GM19240 (cell line): ENCODE data around the gene ZNF544.

ENCODE experiments used
- DNase-seq: peaks from one replicate; pipeline ENCODE4 v3.0.0; 2011; ENCODE audit warnings: low spot score; ENCODE audit not compliant: insufficient read length

Gene ZNF544

DNA sequence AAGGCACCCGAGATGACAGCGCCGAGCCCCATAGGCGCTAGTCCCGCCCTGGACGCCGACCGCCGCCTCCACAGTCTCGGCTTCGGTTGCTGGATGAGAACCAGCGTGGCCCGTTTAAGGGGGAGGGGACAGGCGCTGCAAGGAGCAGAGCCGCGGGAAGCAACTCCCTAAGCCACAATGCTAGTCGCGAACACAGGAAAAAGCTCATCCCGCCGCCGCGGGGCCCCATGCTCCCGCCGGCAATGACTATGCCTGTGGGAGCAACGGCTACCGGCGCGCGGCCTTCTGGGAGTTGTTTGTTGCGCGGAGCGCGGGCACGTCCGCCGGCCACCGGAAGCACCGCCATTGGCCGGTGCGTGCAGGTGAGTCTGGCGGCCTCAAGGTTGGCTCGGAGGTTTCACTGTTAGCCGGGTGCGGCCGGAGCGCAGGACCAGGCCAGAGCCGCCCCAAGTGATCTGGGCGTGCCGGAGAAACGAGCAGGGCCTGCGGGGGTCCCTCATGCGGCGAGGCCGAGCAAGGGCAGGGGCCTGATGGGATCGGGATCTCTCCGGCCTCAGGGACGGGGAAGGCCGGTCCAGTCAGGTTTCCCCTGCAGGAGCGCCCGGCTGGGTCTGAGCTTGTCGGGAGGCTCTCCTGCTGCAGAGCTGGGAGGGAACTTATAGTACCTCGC is at the start of gene ZNF544:
TSS of gene ZNF544 (plus strand) at position 330 of the 670 bp plus-strand sequence. CDS start 15,110 bp downstream, outside the sequence.
- DNase-seq: peak; percentile 63

DNA sequence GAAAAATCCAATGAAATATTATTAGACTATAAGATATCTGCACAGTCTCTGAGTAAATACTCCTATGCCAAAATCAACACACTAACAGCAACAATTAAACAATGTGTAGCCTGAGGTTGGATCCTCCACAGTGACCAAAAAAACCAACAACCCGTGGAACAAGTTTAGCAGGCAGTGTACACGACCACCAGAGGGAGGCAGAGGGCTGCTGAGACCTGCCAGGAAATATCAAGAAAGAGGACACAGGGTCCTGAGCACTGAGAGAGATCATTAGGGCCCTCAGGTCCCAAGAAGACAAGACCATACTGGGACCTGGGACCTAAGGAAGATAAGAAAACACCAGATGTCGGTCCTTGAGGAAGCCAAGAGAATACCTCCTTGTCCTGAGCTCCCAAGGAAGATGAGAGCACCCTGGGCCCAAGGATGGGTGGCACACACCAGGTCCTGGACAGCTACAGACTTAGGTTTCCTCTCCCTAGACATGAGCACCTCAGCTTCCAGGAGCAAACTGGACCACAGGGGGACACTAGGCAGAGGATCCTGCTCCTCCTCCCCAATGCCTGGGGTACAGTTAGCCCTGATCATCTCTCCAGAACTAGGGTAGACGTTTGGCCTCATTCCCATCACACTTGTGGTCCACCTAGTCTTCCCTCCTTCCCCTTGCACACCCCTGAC is 46.7 kb upstream of the ZNF544 start:
- no peak for DNase-seq

DNA sequence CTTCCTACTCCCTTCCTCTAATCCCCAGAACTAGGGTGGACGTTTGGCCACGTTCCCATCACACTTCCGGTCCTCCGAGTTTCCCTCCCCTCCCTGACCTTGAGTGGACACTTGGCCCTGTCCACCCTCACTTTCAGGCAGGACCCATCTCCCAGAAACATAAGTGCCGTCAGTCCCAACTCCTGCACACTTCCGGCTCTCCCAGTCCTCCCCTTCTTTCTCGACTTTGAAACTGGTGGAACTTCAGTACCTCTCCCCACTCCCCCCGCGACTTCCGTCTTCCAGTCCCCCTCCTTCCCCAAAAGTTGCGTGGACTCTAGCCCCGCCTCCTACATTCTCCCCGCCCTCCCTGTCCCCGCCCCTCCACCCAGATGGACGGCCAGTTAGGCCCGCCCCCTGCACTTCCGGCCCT is 46.1 kb upstream of the ZNF544 start:
- DNase-seq: peak; percentile 73

- peak; percentile 95 for DNase-seq
Observed at GRCh38 chr19:58182989-58183816, 45.5 kb upstream of the ZNF544 start, which contains the start of gene ZNF274. Gene ZNF274 (plus strand): TSS chr19:58183061. CDS start chr19:58183966, 905 bp downstream.

GRCh38 chr19:58183817-58184215 is 44.9 kb upstream of the ZNF544 start:
- DNase-seq: no peak

- DNase-seq: no peak
Observed at GRCh38 chr19:58196901-58197616, 31.7 kb upstream of the ZNF544 start.

GRCh38 chr19:58203814-58204475 is 24.8 kb upstream of the ZNF544 start:
- no peak for DNase-seq

- DNase-seq: no peak
Observed at GRCh38 chr19:58204566-58204965, 24.1 kb upstream of the ZNF544 start.

DNA sequence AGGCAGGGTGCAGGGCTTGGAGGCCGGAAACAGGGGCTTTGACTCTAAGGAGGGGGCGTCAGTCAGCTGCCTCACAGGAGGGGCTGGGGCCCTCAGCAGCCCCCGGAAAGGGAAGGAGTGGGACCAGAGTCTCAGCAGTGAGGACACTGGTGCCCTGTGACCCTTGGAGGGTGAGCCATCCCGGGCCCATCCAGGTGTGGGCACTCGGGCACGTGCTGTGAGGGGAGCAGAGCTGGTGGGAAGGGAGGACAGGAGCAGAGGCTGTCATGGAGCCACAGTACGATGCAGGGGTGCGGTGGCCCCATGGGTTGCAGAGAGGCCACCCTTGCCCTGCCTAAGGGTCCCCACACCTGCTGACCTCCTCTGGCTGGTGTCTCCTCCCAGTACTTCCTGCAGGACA is 19.1 kb upstream of the ZNF544 start:
- no peak for DNase-seq

GRCh38 chr19:58212336-58213074 is 16.2 kb upstream of the ZNF544 start:
- no peak for DNase-seq

DNA sequence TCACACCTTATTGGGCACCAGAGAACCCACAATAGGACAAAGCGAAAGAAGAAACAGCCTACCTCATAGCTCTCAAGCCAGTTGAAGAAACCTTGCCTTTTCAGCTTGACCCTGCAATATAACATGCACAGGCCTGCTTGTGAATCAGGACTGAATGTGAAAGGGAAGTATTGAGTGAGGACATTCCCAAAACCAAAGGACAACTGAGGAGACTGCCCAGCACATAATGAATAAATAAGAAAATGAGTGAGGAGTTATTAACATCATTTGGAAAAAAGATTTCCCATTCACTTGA is 15.7 kb upstream of the ZNF544 start:
- DNase-seq: no peak

DNA sequence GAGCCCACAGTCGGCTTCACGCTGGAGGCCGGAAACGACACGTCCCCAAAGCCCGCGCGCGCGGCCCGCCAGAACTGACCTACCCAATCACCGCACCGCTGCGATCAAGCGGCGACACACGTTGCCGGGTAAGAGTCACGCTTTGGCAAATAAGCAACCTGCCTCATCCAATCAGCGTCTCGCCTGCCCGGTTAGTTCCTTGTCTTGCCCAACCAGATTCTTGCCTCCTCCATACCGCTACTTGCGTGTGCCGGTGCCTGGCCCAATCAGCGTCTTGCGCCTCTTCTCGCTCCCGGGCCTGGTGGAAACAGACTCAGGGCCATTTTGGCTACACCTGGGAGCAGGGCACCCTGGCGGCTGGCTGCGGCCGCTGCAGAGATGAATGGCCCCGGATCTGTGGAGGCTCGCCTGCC is 11.6 kb upstream of the ZNF544 start:
- no peak for DNase-seq

DNA sequence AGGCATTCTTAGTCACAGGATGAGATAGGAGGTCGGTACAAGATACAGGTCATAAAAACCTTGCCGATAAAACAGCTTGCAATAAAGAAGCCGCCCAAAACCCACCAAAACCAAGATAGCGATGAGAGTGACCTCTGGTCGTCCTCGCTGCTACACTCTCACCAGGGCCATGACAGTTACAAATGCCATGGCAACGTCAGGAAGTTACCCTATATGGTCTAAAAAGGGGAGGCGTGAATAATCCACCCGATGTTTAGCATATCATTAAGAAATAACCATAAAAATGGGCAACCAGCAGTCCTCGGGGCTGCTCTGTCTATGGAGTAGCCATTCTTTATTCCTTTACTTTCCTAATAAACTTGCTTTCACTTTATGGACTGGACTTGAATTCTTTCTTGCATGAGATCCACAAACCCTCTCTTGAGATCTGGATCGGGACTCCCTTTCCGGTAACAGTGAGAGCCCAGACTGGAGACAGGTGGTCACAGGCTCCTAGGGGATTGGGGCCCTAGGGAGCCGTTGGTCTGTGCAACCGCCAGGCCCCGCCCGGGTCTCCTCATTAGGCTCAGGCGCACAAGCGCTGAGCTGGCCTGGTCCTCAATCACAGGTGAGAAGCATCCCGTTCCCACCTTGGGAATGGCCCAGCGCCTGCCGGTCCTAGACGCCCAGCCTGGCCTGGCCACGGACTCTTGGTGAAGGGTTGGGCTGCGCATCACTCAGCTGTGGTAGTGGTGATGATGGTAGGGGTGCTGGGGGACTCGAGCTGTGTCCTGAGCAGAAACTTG is 10.9 kb upstream of the ZNF544 start:
- no peak for DNase-seq

DNA sequence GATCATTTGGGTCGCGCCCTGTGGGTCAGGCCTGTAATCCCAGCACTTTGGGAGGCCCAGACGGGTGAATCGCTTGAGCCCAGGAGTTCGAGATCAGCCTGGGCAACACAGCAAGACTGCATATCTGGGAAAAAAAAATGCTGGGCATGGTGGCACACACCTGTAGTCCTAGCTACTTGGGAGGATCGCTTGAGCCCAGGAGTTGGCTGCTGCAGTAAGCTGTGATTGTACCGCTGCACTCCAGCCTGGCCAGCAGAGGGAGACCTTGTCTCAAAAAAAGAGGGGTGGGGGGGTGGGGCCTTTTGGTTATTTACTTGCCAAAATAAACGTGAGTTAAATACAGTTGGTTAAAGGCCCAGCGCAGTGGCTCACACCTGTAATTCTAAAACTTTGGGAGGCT is 9.8 kb upstream of the ZNF544 start:
- no peak for DNase-seq

DNA sequence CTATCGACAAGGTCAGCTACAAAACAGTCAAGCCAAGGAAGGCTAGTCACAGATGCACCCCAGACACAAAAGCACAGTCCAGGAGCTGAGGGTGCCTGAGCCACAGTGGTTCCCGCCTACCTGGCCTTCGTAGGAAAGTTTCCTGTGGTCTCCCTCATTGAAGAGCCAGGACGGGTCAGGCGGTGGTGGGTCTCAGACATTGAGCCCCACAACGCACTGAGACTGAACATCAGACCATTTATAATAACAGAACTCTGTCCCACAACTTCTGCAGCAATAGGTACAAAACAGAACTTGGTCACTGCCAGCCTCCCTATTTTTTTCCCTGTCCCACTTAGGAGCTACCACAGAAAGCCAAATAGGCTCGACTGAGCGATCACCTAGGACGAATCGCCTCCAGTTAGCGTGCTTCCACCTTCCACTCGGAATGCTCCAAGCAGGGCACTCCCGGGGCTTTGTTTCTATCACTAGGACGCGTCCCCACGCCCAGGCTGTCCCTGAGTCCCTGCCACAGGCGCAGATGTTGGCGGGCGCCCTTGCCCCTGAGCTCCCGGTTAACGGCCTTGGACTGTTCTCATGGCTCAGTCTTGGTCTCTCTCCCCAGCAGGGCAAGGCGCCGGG is 640 bp upstream of the ZNF544 start:
- DNase-seq: no peak

DNA sequence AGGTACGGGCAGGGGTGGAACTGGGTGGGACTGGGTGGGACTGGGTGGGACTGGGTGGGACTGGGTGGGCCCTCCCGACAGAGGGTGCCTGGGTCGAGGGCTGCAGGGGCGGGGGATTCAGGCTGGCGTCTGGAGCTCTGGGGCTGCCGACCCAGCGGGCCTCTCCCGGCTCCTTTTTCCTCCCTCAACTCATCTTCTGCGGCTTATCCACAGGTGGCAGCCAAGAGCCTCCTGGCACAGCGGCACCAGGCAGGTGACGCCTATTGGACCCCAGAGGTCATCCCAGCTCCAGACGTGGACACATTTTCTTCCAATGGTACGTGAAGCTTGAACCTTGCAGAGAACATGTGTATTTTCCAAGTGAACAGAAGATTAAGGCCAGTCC is 533 bp downstream of the ZNF544 start:
- DNase-seq: no peak

DNA sequence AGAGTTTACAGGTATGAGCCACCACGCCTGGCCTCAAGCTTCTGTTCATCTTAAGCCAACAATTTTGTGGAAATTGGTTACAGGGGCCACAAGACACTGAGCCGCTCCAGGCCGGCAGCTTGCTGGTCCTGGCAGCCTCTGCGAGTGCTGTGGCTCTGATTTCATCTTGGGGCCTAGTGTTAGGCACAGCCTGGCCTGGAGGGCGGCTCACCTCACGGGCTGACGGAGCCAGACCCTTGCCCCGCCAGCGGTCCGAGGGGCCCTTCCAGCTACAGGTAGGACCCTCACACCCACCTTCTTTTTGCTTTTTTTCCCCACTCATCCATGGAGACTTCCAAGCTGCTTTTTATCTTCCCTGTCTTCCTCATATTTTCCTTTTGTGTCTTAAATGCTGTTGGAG is 8.6 kb downstream of the ZNF544 start:
- DNase-seq: no peak

DNA sequence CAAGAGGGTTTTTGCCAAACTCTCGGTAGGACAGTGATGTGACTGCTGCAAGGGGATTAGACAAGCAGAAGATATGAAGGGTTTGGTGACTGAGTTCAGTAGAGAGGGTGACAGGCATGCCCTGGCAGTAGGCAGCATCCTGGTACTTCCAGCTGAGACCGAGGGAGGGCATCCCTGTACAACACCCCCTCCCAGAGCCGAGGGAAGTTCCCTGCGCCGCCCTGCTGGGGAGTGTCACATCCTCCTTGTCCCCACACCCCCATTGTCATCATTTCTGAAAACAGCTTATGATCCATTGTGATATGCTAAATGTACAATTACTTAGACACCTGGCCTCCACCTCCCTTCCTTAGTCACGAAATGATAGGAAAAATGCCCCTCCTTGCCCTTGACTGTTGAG is 14.6 kb downstream of the ZNF544 start:
- no peak for DNase-seq

DNA sequence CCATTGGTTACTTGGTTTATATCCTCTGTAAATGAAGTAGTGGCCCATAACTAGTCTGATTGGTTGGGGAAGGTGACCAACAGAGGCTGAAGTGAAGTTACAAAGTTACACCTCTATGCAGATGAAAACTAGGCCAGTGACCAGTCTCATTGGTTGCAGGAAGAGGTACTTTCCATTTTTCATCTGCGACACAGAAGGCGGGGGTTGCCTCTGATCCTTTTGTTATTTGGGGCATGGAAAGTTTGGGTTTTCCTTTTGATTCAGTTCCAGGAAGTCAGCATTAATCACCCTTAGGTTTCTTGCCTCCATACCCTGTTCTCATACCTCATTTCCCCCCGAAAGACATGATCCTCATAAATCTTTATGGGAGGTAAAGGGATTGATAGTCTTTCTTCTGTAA is 20.2 kb downstream of the ZNF544 start:
- no peak for DNase-seq
